Right ventricle myocardium superior (tissue), 1 donor: ENCODE results near the gene PSMB11. TPM values are rescaled to one million over a fixed set of nuclear protein-coding genes. Genes with fewer than 3 reads are reported as not detected.

Source experiments
- total RNA-seq: library from RNA; stranded (reverse); fragmentation: NEBNext Ultra II Directional; extraction: Animal tissue kit (Norgen Biotek cat#: 25700); gene quantifications from one replicate; pipeline ENCODE4 v1.2.1, GENCODE V29; 2021
- donor health status: DM: no; HTN: yes; CAD: no; lungs with severe emphysema.

The PSMB11 gene
- total RNA-seq, 1 donor from 2014 or later = not detected

Other genes with a start within 250 kb of the PSMB11 start
- gene SLC7A7, start 226.8 kb upstream of the PSMB11 start, total RNA-seq = 4.6 TPM
- gene MRPL52, start 212.3 kb upstream of the PSMB11 start, total RNA-seq = 110 TPM
- gene MMP14, start 205.6 kb upstream of the PSMB11 start, total RNA-seq = 22.5 TPM
- 50.8 TPM for gene LRP10, start 170.5 kb upstream of the PSMB11 start, total RNA-seq
- not detected for gene REM2, start 159.0 kb upstream of the PSMB11 start, total RNA-seq
- 37.8 TPM for gene RBM23, start 123.1 kb upstream of the PSMB11 start, total RNA-seq
- gene PRMT5, start 112.8 kb upstream of the PSMB11 start, total RNA-seq = 50.2 TPM
- 16.4 TPM for gene HAUS4, start 85.1 kb upstream of the PSMB11 start, total RNA-seq
- gene AJUBA, start 59.7 kb upstream of the PSMB11 start, total RNA-seq = 10.9 TPM
- gene C14orf93, start 32.1 kb upstream of the PSMB11 start, total RNA-seq = 5.5 TPM
- 129 TPM for gene PSMB5, start 7.3 kb upstream of the PSMB11 start, total RNA-seq
- 1.6 TPM for gene CDH24, start 15.3 kb downstream of the PSMB11 start, total RNA-seq
- gene ACIN1, start 52.9 kb downstream of the PSMB11 start, total RNA-seq = 65.8 TPM
- 20.6 TPM for gene C14orf119, start 53.3 kb downstream of the PSMB11 start, total RNA-seq
- gene CIROP, start 62.8 kb downstream of the PSMB11 start, total RNA-seq = not detected
- not detected for gene CEBPE, start 77.0 kb downstream of the PSMB11 start, total RNA-seq
- gene SLC7A8, start 141.4 kb downstream of the PSMB11 start, total RNA-seq = 11.6 TPM
- gene RNF212B, start 195.7 kb downstream of the PSMB11 start, total RNA-seq = not detected
- gene HOMEZ, start 243.9 kb downstream of the PSMB11 start, total RNA-seq = 6.5 TPM